HG02943 (cell line): Measurements from ENCODE around the gene IGDCC3.

Experiments
- ATAC-seq: cut with Tn5 transposase; IDR thresholded peaks from one replicate; pipeline ENCODE4 v1.9.1; 2021; ENCODE audit warnings: mild to moderate bottlenecking, low read depth, moderate library complexity; ENCODE audit not compliant: unreplicated experiment

Gene IGDCC3

GRCh38 chr15:65390447-65390846 lies 12.6 kb upstream of the IGDCC3 start:
- ATAC-seq, result no peak

GRCh38 chr15:65389226-65389625 lies 11.4 kb upstream of the IGDCC3 start:
- no peak for ATAC-seq

GRCh38 chr15:65388306-65389080 lies 10.7 kb upstream of the IGDCC3 start:
- ATAC-seq, result no peak

GRCh38 chr15:65386886-65387285 lies 9.1 kb upstream of the IGDCC3 start:
- ATAC-seq, result no peak

- no peak for ATAC-seq
Measured at GRCh38 chr15:65386376-65386775, 8.6 kb upstream of the IGDCC3 start.

- ATAC-seq, result no peak
Measured at GRCh38 chr15:65385870-65386258, 8.1 kb upstream of the IGDCC3 start.

- peak; percentile 61 for ATAC-seq
Measured at GRCh38 chr15:65384895-65385869, 7.4 kb upstream of the IGDCC3 start.

- ATAC-seq, result no peak
Measured at GRCh38 chr15:65384505-65384894, 6.7 kb upstream of the IGDCC3 start.

GRCh38 chr15:65383991-65384390 lies 6.2 kb upstream of the IGDCC3 start:
- no peak for ATAC-seq

- no peak for ATAC-seq
Measured at GRCh38 chr15:65383456-65383855, 5.7 kb upstream of the IGDCC3 start.

- ATAC-seq, result no peak
Measured at GRCh38 chr15:65382921-65383320, 5.1 kb upstream of the IGDCC3 start.

- ATAC-seq, result no peak
Measured at GRCh38 chr15:65382146-65382491, 4.3 kb upstream of the IGDCC3 start.

- no peak for ATAC-seq
Measured at GRCh38 chr15:65381445-65382145, 3.8 kb upstream of the IGDCC3 start.

GRCh38 chr15:65379986-65380385 lies 2.2 kb upstream of the IGDCC3 start:
- no peak for ATAC-seq

GRCh38 chr15:65377105-65377975 lies 462 bp downstream of the IGDCC3 start:
- no peak for ATAC-seq

GRCh38 chr15:65376767-65377104 lies 1.1 kb downstream of the IGDCC3 start:
- no peak for ATAC-seq

- ATAC-seq, result no peak
Measured at GRCh38 chr15:65375871-65376607, 1.8 kb downstream of the IGDCC3 start.

- ATAC-seq, result no peak
Measured at GRCh38 chr15:65374821-65375401, 2.9 kb downstream of the IGDCC3 start.

GRCh38 chr15:65374334-65374733 lies 3.5 kb downstream of the IGDCC3 start:
- no peak for ATAC-seq
